Lung (tissue), 12 donors: ENCODE data around the gene MIPEP. TPM values are rescaled to one million over a fixed set of nuclear protein-coding genes. Genes with fewer than 3 reads are reported as not detected.

Experiments
- ATAC-seq: fragments of 200-7000 bp; cut with Tn5 transposase; one replicate; pipeline ENCODE4 v1.9.1; 2020; ENCODE audit warnings: moderate number of reproducible peaks; ENCODE audit not compliant: insufficient read depth, low FRiP score
- DNase-seq, 3 donors: peaks; one replicate each; pipeline ENCODE4 v3.0.0-alpha.2; 2013 to 2017
- H3K27ac ChIP-seq, 2 donors: one replicate each; pipeline ENCODE4 v1.5.1; 2013; ENCODE audit warnings: mild to moderate bottlenecking in 2 of 2, moderate library complexity in 2 of 2, control low read depth in 1 of 2, inconsistent platforms in 1 of 2, low read depth in 1 of 2, low read length in 1 of 2
- H3K27me3 ChIP-seq, 3 donors: one replicate each; pipeline ENCODE4 v1.5.1; 2013; ENCODE audit warnings: low read length in 2 of 3; ENCODE audit not compliant: control insufficient read depth in 3 of 3, insufficient read depth in 3 of 3
- H3K36me3 ChIP-seq, 4 donors: one replicate each; pipeline ENCODE4 v1.5.1; 2013; ENCODE audit warnings: low read length in 4 of 4, mild to moderate bottlenecking in 1 of 4, moderate library complexity in 1 of 4; ENCODE audit not compliant: control insufficient read depth in 4 of 4, insufficient read depth in 4 of 4
- H3K4me1 ChIP-seq, 5 donors: one replicate each; pipeline ENCODE4 v1.5.1; 2013; ENCODE audit warnings: low read length in 5 of 5, mild to moderate bottlenecking in 2 of 5, moderate library complexity in 1 of 5; ENCODE audit not compliant: control insufficient read depth in 5 of 5, insufficient read depth in 5 of 5
- H3K4me3 ChIP-seq: one replicate; pipeline ENCODE4 v1.5.1; 2013; ENCODE audit warnings: mild to moderate bottlenecking, control low read depth, moderate library complexity
- H3K9ac ChIP-seq, 2 donors: one replicate each; pipeline ENCODE4 v1.5.1; 2013; ENCODE audit warnings: low read length in 2 of 2, control low read depth in 1 of 2; ENCODE audit not compliant: insufficient read depth in 1 of 2
- H3K9me3 ChIP-seq, 4 donors: one replicate each; pipeline ENCODE4 v1.5.1; 2013; ENCODE audit warnings: low read length in 3 of 4, mild to moderate bottlenecking in 1 of 4, moderate library complexity in 1 of 4; ENCODE audit not compliant: control insufficient read depth in 4 of 4, insufficient read depth in 3 of 4
- CTCF ChIP-seq: IDR thresholded peaks from 2 replicates; pipeline ENCODE4 v1.5.1; 2012; ENCODE audit warnings: mild to moderate bottlenecking; ENCODE audit errors: control extremely low read depth, extremely low read depth
- WGBS, 2 donors: extraction: QIAGEN DNeasy Blood & Tissue Kit; methylation state at CpG; one replicate each; pipeline ENCODE4 v1.1.7; 2013; 5-methylcytosine and 5-hydroxymethylcytosine counted together
- polyA plus RNA-seq, 2 donors: library from polyadenylated mRNA; stranded (reverse); fragments of 200-250 nt; gene quantifications; one replicate each; pipeline ENCODE4 v1.2.1, GENCODE V29; 2013
- total RNA-seq, 2 donors: library from RNA; depleted of rRNA in 1 of 2; stranded (reverse); fragments of >200 nt in 1 of 2; gene quantifications; one replicate each; pipeline ENCODE4 v1.2.1, GENCODE V29; 2014 to 2021
- donor health status: control.
- donor health status: control.
- donor health status: Bipolar disorder and iron deficiency.
- donor health status: healthy.
- donor health status: DM: yes; HTN: yes; CAD: no.

The MIPEP gene
- total and polyA plus RNA-seq, 4 donors: 12.9 to 35.1 (median 25.3) TPM

- DNase-seq: no peak
- peak overlapping the region in 1 of 2 donors; percentile 60 for H3K27ac ChIP-seq
- WGBS, 2 donors: 86 to 94% methylated on average over 7 of the region's 7 CpGs
- H3K9ac ChIP-seq: no peak overlapping the region
- no peak overlapping the region for H3K4me3 ChIP-seq
- H3K4me1 ChIP-seq: peaks cover 0 to 22% (median 7%) of the 10 kb centered on the region in 5 donors
- no peaks in the 10 kb centered on the region for H3K27me3 ChIP-seq
- no peak for TF ChIP-seq CTCF
- no peaks in the 10 kb centered on the region for H3K9me3 ChIP-seq
- no peak for ATAC-seq
- peaks cover 0 to 9% (median 3%) of the 10 kb centered on the region in 4 donors for H3K36me3 ChIP-seq
Observed at GRCh38 chr13:23724196-23724970, 164.8 kb downstream of the MIPEP start.

GRCh38 chr13:23723471-23723870, 165.7 kb downstream of the MIPEP start:
- no peak for TF ChIP-seq CTCF
- Histone ChIP-seq H3K4me1 (peaks cover 0 to 31% (median 7%) of the 10 kb centered on the region in 5 donors), H3K9me3 (no peaks in the 10 kb centered on the region), H3K9ac (peak overlapping the region in 1 of 2 donors; percentile 8), H3K27ac (no peak overlapping the region), H3K4me3 (no peak overlapping the region), H3K36me3 (peaks cover 0 to 9% (median 0%) of the 10 kb centered on the region in 4 donors), H3K27me3 (no peaks in the 10 kb centered on the region)
- DNase-seq (peak; percentile 21 to 79 (median 58)), ATAC-seq (peak; percentile 41)
- WGBS, 2 donors: 41 to 48% methylated on average over 1 of the region's 1 CpG

- no peak for TF ChIP-seq CTCF
- Histone ChIP-seq H3K9me3 (no peaks in the 10 kb centered on the region), H3K4me1 (peaks cover 0 to 37% (median 7%) of the 10 kb centered on the region in 5 donors), H3K27ac (no peak overlapping the region), H3K27me3 (no peaks in the 10 kb centered on the region), H3K4me3 (no peak overlapping the region), H3K9ac (peak overlapping the region in 1 of 2 donors; percentile 8), H3K36me3 (peaks cover 0 to 6% (median 0%) of the 10 kb centered on the region in 4 donors)
- WGBS, 2 donors: 76 to 90% methylated on average over 6 of the region's 6 CpGs
- ATAC-seq (no peak), DNase-seq (no peak)
Observed at GRCh38 chr13:23722726-23723453, 166.3 kb downstream of the MIPEP start.
